LNCAP (cell line): ENCODE results near the gene NDUFAF4.

Experiments
- CTCF ChIP-seq: fragments of 450-650 bp; IDR thresholded peaks from 2 replicates; pipeline ENCODE4 v1.5.1; 2017; ENCODE audit warnings: mild to moderate bottlenecking

NDUFAF4 gene

GRCh38 chr6:96897396-96898240, at the start of gene NDUFAF4:
Gene NDUFAF4, minus strand, starts transcription at chr6:96897891. Its CDS starts 90 bp downstream, at chr6:96897801.
- peak; percentile 93 for TF ChIP-seq CTCF

GRCh38 chr6:96947055-96947454, 49.4 kb upstream of the NDUFAF4 start:
- TF ChIP-seq CTCF, result no peak

- no peak for TF ChIP-seq CTCF
Measured at GRCh38 chr6:96943555-96944215, 46.0 kb upstream of the NDUFAF4 start.

- TF ChIP-seq CTCF, result no peak
Measured at GRCh38 chr6:96942676-96943075, 45.0 kb upstream of the NDUFAF4 start.

GRCh38 chr6:96940322-96940721, 42.6 kb upstream of the NDUFAF4 start:
- TF ChIP-seq CTCF, result no peak

GRCh38 chr6:96939007-96939805, 41.5 kb upstream of the NDUFAF4 start:
- TF ChIP-seq CTCF, result no peak

- TF ChIP-seq CTCF, result no peak
Measured at GRCh38 chr6:96934087-96934486, 36.4 kb upstream of the NDUFAF4 start.
